Neural crest cell (in vitro differentiated cells): Measurements from ENCODE around the gene EMC10. TPM values are rescaled to one million over a fixed set of nuclear protein-coding genes. Genes with fewer than 3 reads are reported as not detected.

ENCODE experiments used
- DNase-seq: peaks from one replicate; pipeline ENCODE4 v3.0.0; 2021; ENCODE audit warnings: low read depth, mixed read lengths, low spot score
- H3K27ac Mint-ChIP-seq: one replicate; pipeline ENCODE4 v1.8.0; 2021; ENCODE audit warnings: mild to moderate bottlenecking, mixed read lengths; ENCODE audit not compliant: unreplicated experiment
- H3K27me3 Mint-ChIP-seq: 2 replicates; pipeline ENCODE4 v1.8.0; 2021; ENCODE audit warnings: low read depth, mild to moderate bottlenecking, mixed read lengths
- H3K36me3 Mint-ChIP-seq: 2 replicates; pipeline ENCODE4 v1.8.0; 2021; ENCODE audit warnings: low read depth, mild to moderate bottlenecking, mixed read lengths
- H3K4me1 Mint-ChIP-seq: 2 replicates; pipeline ENCODE4 v1.8.0; 2021; ENCODE audit warnings: mixed read lengths
- H3K4me3 Mint-ChIP-seq: one replicate; pipeline ENCODE4 v1.8.0; 2021; ENCODE audit warnings: mild to moderate bottlenecking, mixed read lengths
- H3K9me3 Mint-ChIP-seq: 2 replicates; pipeline ENCODE4 v1.8.0; 2021; ENCODE audit warnings: mixed read lengths
- total RNA-seq: library from RNA; stranded (reverse); gene quantifications from 2 replicates; pipeline ENCODE4 v1.2.1, GENCODE V29; 2021
- TF ChIP-seq, protein P1 (sequence below): fragments of 200-600 bp; sonication (generic); conservative IDR thresholded peaks from 2 replicates; pipeline ENCODE4 v1.5.0; 2021; ENCODE audit warnings: antibody characterized with exemption, mild to moderate bottlenecking

Gene EMC10
- total RNA-seq, 1 donor from 2014 or later: 129 TPM

GRCh38 chr19:50498219-50499056 is 22.1 kb downstream of the EMC10 start:
- Mint-ChIP-seq H3K9me3 (no peaks in the 10 kb centered on the region), H3K4me3 (no peak overlapping the region), H3K27ac (no peak overlapping the region), H3K27me3 (peaks cover 28% of the 10 kb centered on the region), H3K4me1 (peaks cover 6% of the 10 kb centered on the region), H3K36me3 (no peaks in the 10 kb centered on the region)
- DNase-seq: no peak
- TF ChIP-seq, protein P1, sequence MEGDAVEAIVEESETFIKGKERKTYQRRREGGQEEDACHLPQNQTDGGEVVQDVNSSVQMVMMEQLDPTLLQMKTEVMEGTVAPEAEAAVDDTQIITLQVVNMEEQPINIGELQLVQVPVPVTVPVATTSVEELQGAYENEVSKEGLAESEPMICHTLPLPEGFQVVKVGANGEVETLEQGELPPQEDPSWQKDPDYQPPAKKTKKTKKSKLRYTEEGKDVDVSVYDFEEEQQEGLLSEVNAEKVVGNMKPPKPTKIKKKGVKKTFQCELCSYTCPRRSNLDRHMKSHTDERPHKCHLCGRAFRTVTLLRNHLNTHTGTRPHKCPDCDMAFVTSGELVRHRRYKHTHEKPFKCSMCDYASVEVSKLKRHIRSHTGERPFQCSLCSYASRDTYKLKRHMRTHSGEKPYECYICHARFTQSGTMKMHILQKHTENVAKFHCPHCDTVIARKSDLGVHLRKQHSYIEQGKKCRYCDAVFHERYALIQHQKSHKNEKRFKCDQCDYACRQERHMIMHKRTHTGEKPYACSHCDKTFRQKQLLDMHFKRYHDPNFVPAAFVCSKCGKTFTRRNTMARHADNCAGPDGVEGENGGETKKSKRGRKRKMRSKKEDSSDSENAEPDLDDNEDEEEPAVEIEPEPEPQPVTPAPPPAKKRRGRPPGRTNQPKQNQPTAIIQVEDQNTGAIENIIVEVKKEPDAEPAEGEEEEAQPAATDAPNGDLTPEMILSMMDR: no peak

- Mint-ChIP-seq H3K4me1 (peaks cover 6% of the 10 kb centered on the region), H3K27me3 (peaks cover 13% of the 10 kb centered on the region), H3K4me3 (no peak overlapping the region), H3K9me3 (no peaks in the 10 kb centered on the region), H3K36me3 (no peaks in the 10 kb centered on the region), H3K27ac (no peak overlapping the region)
- no peak for DNase-seq
- TF ChIP-seq, protein P1: peak; percentile 43
Measured at GRCh38 chr19:50500060-50500752, 23.9 kb downstream of the EMC10 start.

DNA sequence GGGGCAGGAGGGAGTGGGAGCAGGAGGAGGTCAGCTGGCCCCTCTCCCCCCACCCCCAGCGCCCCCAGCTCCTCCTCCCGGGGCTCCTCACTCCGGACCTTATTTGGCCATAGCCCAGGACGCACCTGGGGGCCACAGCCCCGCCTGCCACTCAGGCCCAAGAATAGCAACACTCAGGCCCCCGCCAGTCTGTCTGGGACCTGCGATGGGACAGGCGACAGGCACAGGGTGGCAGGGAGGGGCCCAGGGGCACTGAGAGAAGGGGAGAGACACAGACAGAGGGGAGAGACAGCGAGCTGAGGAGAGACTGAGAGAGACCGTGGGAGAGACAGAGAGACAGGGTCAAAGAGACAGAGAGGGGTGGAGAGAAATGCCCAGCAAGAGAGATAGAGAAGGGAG is 24.4 kb downstream of the EMC10 start:
- Mint-ChIP-seq H3K4me3 (no peak overlapping the region), H3K9me3 (no peaks in the 10 kb centered on the region), H3K27me3 (peaks cover 11% of the 10 kb centered on the region), H3K36me3 (no peaks in the 10 kb centered on the region), H3K4me1 (peaks cover 6% of the 10 kb centered on the region), H3K27ac (no peak overlapping the region)
- TF ChIP-seq, protein P1: no peak
- DNase-seq: no peak

DNA sequence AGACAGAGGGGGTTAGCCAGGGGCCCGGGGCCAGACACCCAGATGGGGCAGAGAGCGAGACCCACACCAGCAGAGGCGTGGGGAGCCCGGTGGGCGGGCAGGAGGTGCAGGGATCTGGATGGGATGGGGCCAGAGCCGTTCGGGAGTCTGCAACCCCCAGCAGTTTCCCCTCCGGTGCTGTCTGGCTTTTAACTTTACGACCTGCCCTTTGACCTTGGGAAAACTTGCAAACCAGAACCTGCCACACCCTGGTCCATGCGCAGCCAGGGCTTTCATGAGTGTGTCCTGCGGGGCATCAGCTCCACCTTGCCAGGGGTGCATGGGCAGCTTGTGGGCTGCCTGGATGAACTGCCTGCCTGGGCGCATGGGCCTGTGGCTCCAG is 24.9 kb downstream of the EMC10 start:
- DNase-seq: no peak
- no peak overlapping the region for H3K27ac Mint-ChIP-seq
- TF ChIP-seq, protein P1: no peak
- no peak overlapping the region for H3K4me3 Mint-ChIP-seq
- H3K9me3 Mint-ChIP-seq: no peaks in the 10 kb centered on the region
- H3K27me3 Mint-ChIP-seq: peaks cover 8% of the 10 kb centered on the region
- peaks cover 3% of the 10 kb centered on the region for H3K4me1 Mint-ChIP-seq
- H3K36me3 Mint-ChIP-seq: no peaks in the 10 kb centered on the region

DNA sequence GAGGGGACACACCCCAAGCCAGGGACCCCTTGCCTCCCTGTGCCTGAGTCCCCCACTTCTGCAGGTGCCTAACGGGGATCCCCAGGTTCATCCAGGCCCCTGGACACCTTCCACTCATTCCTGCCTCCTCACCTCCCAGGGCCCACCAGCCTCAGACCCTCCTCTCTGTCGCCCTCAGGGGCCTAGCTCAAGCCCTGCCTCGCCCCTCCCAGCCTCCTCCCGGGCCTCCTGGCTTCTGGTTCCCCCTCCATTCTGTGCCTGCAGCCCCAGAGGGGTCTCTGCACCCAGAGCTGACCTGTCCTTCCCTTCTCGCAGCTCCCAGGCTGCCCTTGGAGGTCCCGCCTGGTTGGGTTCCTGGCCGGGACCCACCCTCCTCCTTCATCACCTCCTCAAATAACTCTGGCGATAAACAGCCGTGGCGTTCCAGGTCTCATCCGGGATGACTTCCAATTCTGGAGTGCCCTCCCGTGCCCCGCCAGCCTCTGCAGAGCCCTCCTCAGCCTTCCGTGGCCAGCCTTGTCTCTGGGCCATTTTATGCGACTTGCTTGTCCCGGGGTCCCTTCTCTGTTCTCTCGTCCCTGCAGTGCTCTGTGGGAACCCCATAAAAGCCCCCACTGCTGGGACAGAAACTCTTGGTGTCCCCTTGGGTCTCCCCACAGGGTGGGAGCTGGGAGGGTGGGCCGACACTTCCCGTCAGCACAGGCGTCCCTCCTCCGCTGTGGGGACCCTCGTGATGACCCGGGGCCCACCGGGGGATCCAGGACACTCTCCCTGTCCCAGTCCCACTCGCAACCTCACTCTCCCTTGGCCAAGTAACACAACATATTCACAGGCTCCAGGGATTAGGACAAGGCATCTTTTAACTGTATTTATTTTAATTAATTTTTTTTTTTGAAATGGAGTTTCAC is 25.5 kb downstream of the EMC10 start:
- Mint-ChIP-seq H3K4me3 (no peak overlapping the region), H3K27ac (no peak overlapping the region), H3K36me3 (no peaks in the 10 kb centered on the region), H3K4me1 (no peaks in the 10 kb centered on the region), H3K9me3 (no peaks in the 10 kb centered on the region), H3K27me3 (peaks cover 6% of the 10 kb centered on the region)
- TF ChIP-seq, protein P1: no peak
- no peak for DNase-seq
